Left forelimb (tissue), 1 donor: ENCODE data around the gene ATG10.
"Not testable (repeated sequence)": the region's sequence is repeated elsewhere in the genome, so short reads cannot be mapped to it uniquely, and the experiment has no call there.

Experiments used
- DNase-seq: peaks from one replicate; pipeline ENCODE4 v3.0.0-alpha.2; 2018; ENCODE audit warnings: low spot score

ATG10 gene

DNA sequence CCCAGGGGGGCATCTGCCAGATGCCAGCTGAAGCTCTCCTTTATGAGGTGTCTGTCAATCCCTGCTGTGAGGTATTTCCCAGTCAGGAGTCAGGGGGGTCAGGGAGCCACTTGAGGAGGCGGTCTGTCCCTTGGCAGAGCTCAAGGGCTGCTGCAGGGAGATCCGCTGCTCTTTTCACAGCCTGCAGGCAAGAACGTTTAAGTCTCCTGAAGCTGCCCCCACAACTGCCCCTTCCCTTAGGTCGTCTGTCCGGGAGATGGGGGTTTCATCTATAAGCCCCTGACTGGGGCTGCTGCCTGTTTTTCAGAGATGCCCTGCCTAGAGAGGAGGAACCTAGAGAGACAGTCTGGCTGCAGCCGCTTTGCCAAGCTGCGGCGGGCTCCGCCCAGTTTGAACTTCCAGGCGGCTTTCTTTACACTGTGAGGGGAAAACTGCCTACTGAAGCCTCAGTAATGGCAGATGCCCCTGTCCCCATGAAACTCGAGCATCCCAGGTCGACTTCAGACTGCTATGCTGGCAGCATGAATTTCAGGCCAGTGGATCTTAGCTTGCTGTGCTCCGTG, 158.0 kb downstream of the ATG10 start:
- DNase-seq: no peak

DNA sequence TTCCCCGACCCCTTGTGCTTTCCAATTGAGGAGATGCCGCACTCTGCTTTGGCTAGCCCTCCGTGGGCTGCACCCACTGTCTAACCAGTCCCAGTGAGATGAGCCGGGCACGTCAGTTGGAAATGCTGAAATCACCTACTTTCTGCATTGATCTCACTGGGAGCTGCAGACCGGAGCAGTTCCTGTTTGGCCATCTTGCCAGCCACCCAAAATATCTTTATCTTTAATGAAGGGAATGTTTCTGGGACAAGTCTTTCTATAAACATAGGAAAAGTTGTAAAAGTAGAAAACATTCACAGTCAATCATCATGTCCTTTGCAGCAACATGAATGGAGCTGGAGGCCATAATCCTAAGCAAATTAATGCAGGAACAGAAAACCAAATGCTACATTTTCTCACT, 158.8 kb downstream of the ATG10 start:
- no peak for DNase-seq

- DNase-seq: no peak
These were observed 165.4 kb downstream of the ATG10 start for GRCh38 chr5:82137205-82137604.

DNA sequence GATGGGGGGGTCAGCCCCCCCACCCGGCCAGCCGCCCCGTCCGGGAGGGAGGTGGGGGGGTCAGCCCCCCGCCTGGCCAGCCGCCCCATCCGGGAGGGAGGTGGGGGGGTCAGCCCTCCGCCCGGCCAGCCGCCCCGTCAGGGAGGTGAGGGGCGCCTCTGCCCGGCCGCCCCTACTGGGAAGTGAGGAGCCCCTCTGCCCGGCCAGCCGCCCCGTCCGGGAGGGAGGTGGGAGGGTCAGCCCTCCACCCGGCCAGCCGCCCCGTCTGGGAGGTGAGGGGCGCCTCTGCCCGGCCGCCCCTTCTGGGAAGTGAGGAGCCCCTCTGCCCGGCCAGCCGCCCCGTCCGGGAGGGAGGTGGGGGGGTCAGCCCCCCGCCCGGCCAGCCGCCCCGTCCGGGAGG, 168.0 kb downstream of the ATG10 start:
- not testable (repeated sequence) for DNase-seq

DNA sequence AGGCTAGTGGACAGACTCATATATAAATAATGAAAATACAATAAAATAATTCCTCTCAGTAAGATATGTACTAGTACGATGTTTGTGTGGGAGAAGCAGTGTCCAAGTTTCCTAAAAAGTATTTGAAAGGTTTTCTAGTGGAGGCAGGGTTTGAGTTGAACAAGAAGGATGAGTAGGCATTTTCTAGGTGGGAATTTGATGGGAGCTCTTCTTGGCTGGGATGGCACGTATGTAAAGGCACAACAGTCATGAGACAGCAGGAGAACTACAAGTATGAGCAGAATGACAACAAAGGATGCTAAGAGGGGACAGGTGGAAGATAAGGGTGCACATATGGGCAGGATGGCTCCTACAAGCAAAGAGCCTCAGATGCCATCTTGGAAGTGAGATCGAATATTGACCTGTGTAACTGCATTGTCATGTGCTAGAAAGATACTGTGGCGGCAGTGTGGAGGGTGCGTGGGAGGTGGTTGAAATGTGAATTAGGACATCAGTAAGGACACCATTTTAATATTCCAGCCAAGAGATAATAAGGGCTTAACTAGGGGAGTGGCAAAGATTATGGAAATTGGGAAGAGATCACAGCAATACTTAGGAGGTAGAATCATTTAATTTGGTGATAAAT, 170.5 kb downstream of the ATG10 start:
- DNase-seq: no peak

GRCh38 chr5:82142928-82143577, 171.2 kb downstream of the ATG10 start:
- no peak for DNase-seq

- no peak for DNase-seq
These were observed 176.2 kb downstream of the ATG10 start for GRCh38 chr5:82147860-82148573.

DNA sequence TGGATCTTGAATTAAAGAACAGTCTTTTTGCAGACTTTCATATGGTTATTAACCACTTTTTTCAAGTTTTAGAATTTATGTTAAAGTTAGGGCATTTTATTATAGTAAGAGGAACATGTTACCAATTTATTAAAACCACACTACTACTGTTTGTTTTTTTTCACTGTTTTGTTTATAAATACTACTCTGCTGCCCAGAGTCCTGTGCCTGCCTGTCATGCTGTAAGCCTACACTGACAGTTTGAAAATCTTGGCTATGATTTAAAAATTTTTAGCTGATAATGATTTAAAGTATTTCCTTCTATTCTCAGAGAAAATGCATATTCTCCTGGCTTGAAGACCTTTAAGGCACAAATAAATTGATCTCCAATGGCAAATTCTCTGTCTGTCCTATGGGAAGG, 177.6 kb downstream of the ATG10 start:
- DNase-seq: no peak

GRCh38 chr5:82150559-82150958, 178.7 kb downstream of the ATG10 start:
- no peak for DNase-seq

- DNase-seq: no peak
These were observed 179.4 kb downstream of the ATG10 start for GRCh38 chr5:82151204-82151603.

DNA sequence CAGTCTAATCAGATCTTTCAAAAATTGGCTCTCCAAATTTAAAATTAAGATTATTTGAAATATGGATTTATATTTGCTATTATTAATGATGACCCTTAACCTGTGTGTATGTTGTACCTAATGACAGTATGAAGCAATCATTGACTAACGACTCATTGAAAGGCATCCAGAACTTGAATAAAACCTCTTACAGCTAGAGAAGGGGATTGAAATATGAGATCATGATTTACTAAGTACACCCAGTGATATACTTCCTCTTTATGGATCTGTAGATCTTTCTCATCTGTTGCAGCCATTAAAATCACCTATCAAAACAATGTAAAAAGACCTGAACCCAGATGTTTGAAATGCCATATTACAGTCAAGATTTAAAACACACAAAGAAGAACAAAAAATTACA, 179.8 kb downstream of the ATG10 start:
- DNase-seq: no peak

- no peak for DNase-seq
These were observed 181.2 kb downstream of the ATG10 start for GRCh38 chr5:82152978-82153481.

DNA sequence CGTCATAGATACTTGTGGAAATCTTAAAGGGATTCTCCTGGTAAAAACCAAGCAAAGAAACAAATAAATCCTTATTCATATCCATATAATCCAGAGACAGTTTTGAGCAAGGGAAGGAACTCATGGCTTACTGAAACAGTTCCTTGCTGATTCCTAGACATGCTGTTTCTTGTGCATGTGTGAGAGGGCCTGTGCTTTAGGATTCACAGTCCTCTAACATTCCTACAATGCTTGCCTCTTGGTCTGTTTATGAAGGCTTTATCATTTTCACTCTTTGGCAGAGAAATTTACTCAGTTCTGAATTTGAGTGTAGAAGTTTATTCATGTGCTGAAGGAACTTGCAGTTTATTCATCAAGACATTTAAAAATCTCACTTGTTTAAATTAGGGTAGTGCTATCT, 183.0 kb downstream of the ATG10 start:
- DNase-seq: no peak

DNA sequence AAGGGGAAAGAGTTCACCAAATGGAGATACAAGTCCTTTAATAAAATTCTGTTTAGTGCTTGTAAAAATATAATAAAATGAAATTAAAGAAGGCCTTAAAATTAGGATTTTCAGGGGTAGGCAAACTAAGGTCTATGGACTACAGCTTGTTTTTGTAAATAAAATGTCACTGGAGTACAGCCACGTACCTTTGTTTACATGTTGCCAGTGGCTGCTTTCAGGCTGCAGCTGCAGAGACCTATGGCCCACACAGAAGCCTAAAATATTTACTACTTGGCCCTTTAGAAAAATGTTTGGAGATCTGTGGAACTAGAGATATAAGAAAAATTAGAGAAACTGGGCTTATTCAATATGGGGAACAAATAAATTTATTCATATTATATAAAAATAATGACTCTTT, 183.5 kb downstream of the ATG10 start:
- DNase-seq: no peak

DNA sequence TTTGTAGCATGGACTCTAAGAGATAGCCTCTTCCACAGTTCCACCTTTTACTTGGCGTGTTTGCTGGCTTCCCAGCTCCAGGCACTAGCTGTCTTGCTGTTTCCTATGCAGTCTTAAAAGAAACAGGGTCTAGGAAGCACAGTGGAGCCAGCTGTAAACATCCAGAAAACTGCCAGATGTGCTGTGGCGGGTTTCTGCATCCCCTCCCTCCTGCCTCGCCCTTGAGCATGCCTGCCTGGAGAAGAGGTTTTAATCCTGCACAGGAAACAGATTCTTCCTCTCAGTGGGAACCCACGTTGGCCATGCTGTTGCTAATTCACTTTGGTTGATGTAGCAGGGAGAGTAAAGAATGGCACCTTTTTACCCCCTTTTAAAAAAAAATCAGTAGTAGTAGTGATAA, 185.1 kb downstream of the ATG10 start:
- DNase-seq: no peak

- DNase-seq: no peak
These were observed 187.1 kb downstream of the ATG10 start for GRCh38 chr5:82158755-82159413.

DNA sequence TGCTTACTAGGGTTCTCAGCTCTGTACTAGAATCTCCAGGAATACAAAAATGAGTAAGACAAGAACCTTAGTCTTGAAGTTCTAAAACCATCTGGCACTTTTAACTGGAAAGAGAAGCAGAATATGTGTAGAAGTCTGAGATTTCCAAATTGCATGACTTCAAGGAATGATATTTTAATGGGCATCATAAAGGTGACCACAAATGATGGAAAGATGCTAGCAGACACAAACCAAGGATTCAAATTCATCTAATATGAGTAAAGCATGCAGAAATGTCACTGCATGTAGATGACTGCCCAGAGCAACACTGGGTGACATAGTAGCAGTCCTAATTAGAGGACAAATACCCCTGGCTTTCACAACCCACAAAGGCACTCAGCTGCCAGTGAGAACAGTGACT, 189.1 kb downstream of the ATG10 start:
- no peak for DNase-seq

DNA sequence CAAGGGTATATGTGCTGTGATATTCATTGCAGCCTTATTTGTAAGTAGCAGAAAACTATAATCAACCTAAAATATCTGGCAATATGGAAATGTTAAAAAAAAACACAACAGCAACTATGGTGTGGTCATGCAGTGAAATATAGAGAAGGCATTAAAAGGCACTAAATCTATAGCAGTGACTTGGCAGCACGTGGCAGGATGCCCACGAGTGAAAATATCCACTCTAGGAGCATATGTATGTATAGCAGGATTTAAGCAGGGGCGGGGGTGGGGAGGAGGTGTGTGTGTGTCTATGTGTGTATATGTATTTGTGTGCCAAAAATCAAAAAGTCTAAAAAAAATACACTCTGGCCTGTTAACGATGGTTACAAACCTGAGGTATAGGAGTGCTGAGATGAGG, 190.8 kb downstream of the ATG10 start:
- no peak for DNase-seq

DNA sequence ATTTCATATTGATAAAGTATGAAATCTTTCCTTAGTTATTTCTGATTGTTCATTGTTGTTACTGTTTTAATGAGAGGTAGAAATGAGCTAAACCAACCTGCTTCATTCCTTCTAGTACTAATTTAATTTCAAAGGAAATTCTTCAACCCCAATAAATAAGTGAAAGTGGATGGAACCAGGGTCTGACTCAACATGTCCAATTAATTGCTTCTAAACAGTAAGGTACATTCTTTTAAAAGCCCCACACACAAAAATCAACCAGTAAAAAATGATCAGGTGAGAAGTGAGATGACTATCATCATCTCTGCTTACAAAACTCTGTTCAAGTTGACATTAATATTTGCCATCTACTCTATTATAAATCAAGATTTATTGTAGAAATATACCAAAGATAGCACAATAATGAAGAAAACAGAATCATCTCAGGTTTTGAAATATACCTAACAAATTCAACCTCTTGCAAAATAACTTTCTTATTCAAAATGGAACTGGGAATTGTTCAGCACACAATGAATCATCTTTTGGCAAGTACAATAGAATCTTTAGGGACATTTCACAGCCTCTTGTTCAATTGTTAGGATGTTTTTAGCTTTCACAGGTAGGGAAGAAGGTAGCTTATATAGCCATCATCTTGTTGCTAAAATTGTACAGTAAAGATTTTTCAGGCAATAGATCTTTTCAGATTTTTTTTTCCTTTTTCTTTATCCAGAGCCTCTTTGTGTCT, 191.8 kb downstream of the ATG10 start:
- DNase-seq: no peak

GRCh38 chr5:82164176-82164976, 192.6 kb downstream of the ATG10 start:
- DNase-seq: no peak
